GM23338 (cell line): ENCODE data around the gene DPEP3. TPM values are rescaled to one million over a fixed set of nuclear protein-coding genes. Genes with fewer than 3 reads are reported as not detected.

Experiments used
- ATAC-seq: fragments of 200-7000 bp; cut with Tn5 transposase; 3 replicates; pipeline ENCODE4 v1.9.1; 2020
- DNase-seq: peaks from one replicate; pipeline ENCODE4 v3.0.0-alpha.2; 2015; ENCODE audit warnings: low spot score
- H2AFZ ChIP-seq: fragments of 200-600 bp; sonication (generic); 2 replicates; pipeline ENCODE4 v1.8.0; 2016; ENCODE audit warnings: antibody characterized with exemption, mild to moderate bottlenecking, moderate library complexity
- H3F3A ChIP-seq: fragments of 200-600 bp; sonication (generic); replicated peaks from 2 replicates; pipeline ENCODE4 v1.8.0; 2017; ENCODE audit warnings: antibody characterized with exemption, mixed run types, low read depth
- H3K27ac ChIP-seq: fragments of 200-600 bp; sonication (generic); 2 replicates; pipeline ENCODE4 v1.6.1; 2016; ENCODE audit warnings: low read depth
- H3K27me3 ChIP-seq: fragments of 200-600 bp; sonication (generic); 2 replicates; pipeline ENCODE4 v1.8.0; 2016; ENCODE audit warnings: mild to moderate bottlenecking, mixed run types, moderate library complexity; ENCODE audit not compliant: insufficient read depth
- H3K36me3 ChIP-seq: fragments of 200-600 bp; sonication (generic); 2 replicates; pipeline ENCODE4 v1.8.0; 2016; ENCODE audit warnings: mild to moderate bottlenecking; ENCODE audit not compliant: insufficient read depth
- H3K4me1 ChIP-seq: fragments of 200-600 bp; sonication (generic); 2 replicates; pipeline ENCODE4 v1.8.0; 2016; ENCODE audit warnings: mild to moderate bottlenecking, moderate library complexity; ENCODE audit not compliant: insufficient read depth
- H3K4me2 ChIP-seq: fragments of 200-600 bp; sonication (generic); 2 replicates; pipeline ENCODE4 v1.7.1; 2017; ENCODE audit warnings: mixed run types
- H3K4me3 ChIP-seq: fragments of 200-600 bp; sonication (generic); 2 replicates; pipeline ENCODE4 v1.6.1; 2016; ENCODE audit warnings: mixed run types
- H3K79me2 ChIP-seq: fragments of 200-600 bp; sonication (generic); replicated peaks from 2 replicates; pipeline ENCODE4 v1.8.0; 2017; ENCODE audit warnings: mild to moderate bottlenecking; ENCODE audit not compliant: insufficient read depth
- H3K9me2 ChIP-seq: fragments of 200-600 bp; sonication (generic); 2 replicates; pipeline ENCODE4 v1.8.0; 2017; ENCODE audit not compliant: insufficient read depth
- H4K20me1 ChIP-seq: fragments of 200-600 bp; sonication (generic); replicated peaks from 2 replicates; pipeline ENCODE4 v1.8.0; 2017; ENCODE audit warnings: mild to moderate bottlenecking; ENCODE audit not compliant: insufficient read depth
- H3K27ac Mint-ChIP-seq: 2 replicates; pipeline ENCODE4 v1.8.0; 2020; ENCODE audit warnings: inconsistent platforms, mild to moderate bottlenecking, moderate library complexity, mixed read lengths
- H3K27me3 Mint-ChIP-seq: 3 replicates; pipeline ENCODE4 v1.8.0; 2022; ENCODE audit warnings: low read depth, mild to moderate bottlenecking, moderate library complexity, mixed read lengths, inconsistent platforms; ENCODE audit not compliant: insufficient read depth, poor library complexity
- H3K36me3 Mint-ChIP-seq: 3 replicates; pipeline ENCODE4 v1.8.0; 2021; ENCODE audit warnings: low read depth, mild to moderate bottlenecking, inconsistent platforms, moderate library complexity, mixed read lengths
- H3K4me1 Mint-ChIP-seq: 3 replicates; pipeline ENCODE4 v1.8.0; 2020; ENCODE audit warnings: mild to moderate bottlenecking, inconsistent platforms, mixed read lengths
- H3K4me3 Mint-ChIP-seq: 3 replicates; pipeline ENCODE4 v1.8.0; 2021; ENCODE audit warnings: moderate library complexity, mild to moderate bottlenecking, inconsistent platforms, mixed read lengths
- H3K9me3 Mint-ChIP-seq: 3 replicates; pipeline ENCODE4 v1.8.0; 2020; ENCODE audit warnings: moderate library complexity, mild to moderate bottlenecking, inconsistent platforms, mixed read lengths
- CREB1 ChIP-seq: fragments of 250-450 bp; sonication (Bioruptor Pico); IDR thresholded peaks from 2 replicates; pipeline ENCODE4 v1.5.0; 2020; ENCODE audit warnings: low read depth, mild to moderate bottlenecking, moderate library complexity
- EZH2 ChIP-seq: fragments of 200-600 bp; sonication (generic); IDR thresholded peaks from one replicate; pipeline ENCODE4 v1.8.0; 2017; ENCODE audit warnings: antibody characterized with exemption, mild to moderate bottlenecking, low read depth; ENCODE audit not compliant: unreplicated experiment
- EZH2phosphoT487 ChIP-seq: fragments of 200-600 bp; sonication (generic); IDR thresholded peaks from one replicate; pipeline ENCODE4 v1.8.1; 2018; ENCODE audit warnings: antibody characterized with exemption; ENCODE audit not compliant: unreplicated experiment
- JUNB ChIP-seq: IDR thresholded peaks from one replicate; pipeline ENCODE4 v1.6.1; 2016; ENCODE audit warnings: antibody characterized with exemption; ENCODE audit not compliant: unreplicated experiment
- NANOG ChIP-seq: IDR thresholded peaks from 2 replicates; pipeline ENCODE4 v1.6.1; 2016; ENCODE audit warnings: antibody characterized with exemption, borderline replicate concordance
- POLR2AphosphoS5 ChIP-seq: IDR thresholded peaks from 2 replicates; pipeline ENCODE4 v1.6.1; 2016; ENCODE audit warnings: antibody characterized with exemption, low read depth
- STAT1 ChIP-seq: IDR thresholded peaks from one replicate; pipeline ENCODE4 v1.6.1; 2016; ENCODE audit warnings: antibody characterized with exemption; ENCODE audit not compliant: unreplicated experiment
- ZNF114 ChIP-seq: fragments of 250-450 bp; sonication (Bioruptor Pico); IDR thresholded peaks from 2 replicates; pipeline ENCODE4 v1.5.0; 2020; ENCODE audit warnings: mild to moderate bottlenecking, moderate library complexity
- ZNF331 ChIP-seq: fragments of 250-450 bp; sonication (Bioruptor Pico); IDR thresholded peaks from 2 replicates; pipeline ENCODE4 v1.5.0; 2020; ENCODE audit warnings: low read depth, mild to moderate bottlenecking, moderate library complexity
- polyA plus RNA-seq: library from polyadenylated mRNA; unstranded; fragments of >200 nt; fragmentation: Nextera tagmentation; extraction: Ambion mirVana; gene quantifications from 2 replicates; pipeline ENCODE4 v1.2.1, GENCODE V29; 2016
- total RNA-seq: library from RNA; depleted of rRNA; stranded (reverse); fragments of >200 nt; shearing (Covaris generic); gene quantifications from 2 replicates; pipeline ENCODE4 v1.2.3, GENCODE V29; 2014
- TF ChIP-seq, protein P1 (sequence below), 2 experiments: fragments of 200-600 bp in 1 of 2; sonication (generic) in 1 of 2; conservative IDR thresholded peaks; 2 replicates each; pipeline versions ENCODE4 v1.5.1 to v1.6.1; 2016 to 2017; ENCODE audit warnings: antibody characterized with exemption in 2 of 2, low read depth in 2 of 2, mild to moderate bottlenecking in 2 of 2, moderate library complexity in 1 of 2
- TF ChIP-seq, protein P2 (sequence below): fragments of 250-450 bp; sonication (Bioruptor Pico); IDR thresholded peaks from 2 replicates; pipeline ENCODE4 v1.5.0; 2020; ENCODE audit warnings: mild to moderate bottlenecking, moderate library complexity
- TF ChIP-seq, protein P3 (sequence below): IDR thresholded peaks from 2 replicates; pipeline ENCODE4 v1.6.1; 2016; ENCODE audit warnings: antibody characterized with exemption
- TF ChIP-seq, protein P4 (sequence below): IDR thresholded peaks from one replicate; pipeline ENCODE4 v1.6.1; 2018; ENCODE audit warnings: antibody characterized with exemption; ENCODE audit not compliant: unreplicated experiment

DPEP3 gene
- total and polyA plus RNA-seq, 2 experiments from 2014 or later, result 8.8 to 18.4 TPM

DNA sequence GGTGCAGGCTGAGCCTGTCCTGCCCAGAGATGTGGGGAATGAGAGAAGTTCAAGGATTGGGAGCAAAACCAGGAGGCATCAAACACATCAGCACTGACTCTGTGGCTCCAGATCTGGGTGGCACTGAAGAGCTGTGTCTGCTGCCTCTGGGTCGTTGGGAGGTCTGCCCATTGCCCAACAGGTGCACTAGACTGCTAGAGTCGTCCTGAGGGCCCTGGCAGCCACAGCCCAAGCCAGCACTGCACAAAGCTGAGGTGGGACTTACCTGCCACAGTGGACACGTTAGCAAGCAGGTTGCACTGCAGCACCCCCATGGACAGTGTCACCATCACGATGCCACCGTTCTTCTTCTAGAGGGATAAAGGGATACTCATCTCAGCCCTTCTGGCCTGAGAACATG, 3.3 kb downstream of the DPEP3 start:
- Histone ChIP-seq H3K4me1 (no peaks in the 10 kb centered on the region), H3K79me2 (no peaks in the 10 kb centered on the region), H3K36me3 (no peaks in the 10 kb centered on the region), H3K4me2 (no peak overlapping the region), H2AFZ (no peak overlapping the region), H3K9me2 (no peaks in the 10 kb centered on the region), H3K4me3 (no peak overlapping the region), H3F3A (no peaks in the 10 kb centered on the region), H3K27me3 (no peaks in the 10 kb centered on the region), H4K20me1 (no peaks in the 10 kb centered on the region), H3K27ac (no peak overlapping the region)
- peaks cover 9% of the 10 kb centered on the region for H3K27me3 Mint-ChIP-seq
- DNase-seq (no peak), ATAC-seq (no peak)
- no peaks in the 10 kb centered on the region for H3K9me3 Mint-ChIP-seq
- no peaks in the 10 kb centered on the region for H3K36me3 Mint-ChIP-seq
- no peaks in the 10 kb centered on the region; the same call in 2 of the 3 replicates for H3K4me1 Mint-ChIP-seq
- H3K27ac Mint-ChIP-seq, result no peak overlapping the region
- no peak overlapping the region for H3K4me3 Mint-ChIP-seq
- TF ChIP-seq STAT1 (no peak), NANOG (no peak), ZNF331 (no peak), EZH2 (no peak), ZNF114 (CRISPR knock-in tag) (no peak), CREB1 (CRISPR knock-in tag) (no peak), EZH2phosphoT487 (no peak), JUNB (no peak), POLR2AphosphoS5 (no peak)
- TF ChIP-seq, protein P1, sequence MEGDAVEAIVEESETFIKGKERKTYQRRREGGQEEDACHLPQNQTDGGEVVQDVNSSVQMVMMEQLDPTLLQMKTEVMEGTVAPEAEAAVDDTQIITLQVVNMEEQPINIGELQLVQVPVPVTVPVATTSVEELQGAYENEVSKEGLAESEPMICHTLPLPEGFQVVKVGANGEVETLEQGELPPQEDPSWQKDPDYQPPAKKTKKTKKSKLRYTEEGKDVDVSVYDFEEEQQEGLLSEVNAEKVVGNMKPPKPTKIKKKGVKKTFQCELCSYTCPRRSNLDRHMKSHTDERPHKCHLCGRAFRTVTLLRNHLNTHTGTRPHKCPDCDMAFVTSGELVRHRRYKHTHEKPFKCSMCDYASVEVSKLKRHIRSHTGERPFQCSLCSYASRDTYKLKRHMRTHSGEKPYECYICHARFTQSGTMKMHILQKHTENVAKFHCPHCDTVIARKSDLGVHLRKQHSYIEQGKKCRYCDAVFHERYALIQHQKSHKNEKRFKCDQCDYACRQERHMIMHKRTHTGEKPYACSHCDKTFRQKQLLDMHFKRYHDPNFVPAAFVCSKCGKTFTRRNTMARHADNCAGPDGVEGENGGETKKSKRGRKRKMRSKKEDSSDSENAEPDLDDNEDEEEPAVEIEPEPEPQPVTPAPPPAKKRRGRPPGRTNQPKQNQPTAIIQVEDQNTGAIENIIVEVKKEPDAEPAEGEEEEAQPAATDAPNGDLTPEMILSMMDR (conservative IDR thresholded peaks at IDR 0.05; ENCODE audit: low read depth in 2 of 2), result no peak
- TF ChIP-seq, protein P2, sequence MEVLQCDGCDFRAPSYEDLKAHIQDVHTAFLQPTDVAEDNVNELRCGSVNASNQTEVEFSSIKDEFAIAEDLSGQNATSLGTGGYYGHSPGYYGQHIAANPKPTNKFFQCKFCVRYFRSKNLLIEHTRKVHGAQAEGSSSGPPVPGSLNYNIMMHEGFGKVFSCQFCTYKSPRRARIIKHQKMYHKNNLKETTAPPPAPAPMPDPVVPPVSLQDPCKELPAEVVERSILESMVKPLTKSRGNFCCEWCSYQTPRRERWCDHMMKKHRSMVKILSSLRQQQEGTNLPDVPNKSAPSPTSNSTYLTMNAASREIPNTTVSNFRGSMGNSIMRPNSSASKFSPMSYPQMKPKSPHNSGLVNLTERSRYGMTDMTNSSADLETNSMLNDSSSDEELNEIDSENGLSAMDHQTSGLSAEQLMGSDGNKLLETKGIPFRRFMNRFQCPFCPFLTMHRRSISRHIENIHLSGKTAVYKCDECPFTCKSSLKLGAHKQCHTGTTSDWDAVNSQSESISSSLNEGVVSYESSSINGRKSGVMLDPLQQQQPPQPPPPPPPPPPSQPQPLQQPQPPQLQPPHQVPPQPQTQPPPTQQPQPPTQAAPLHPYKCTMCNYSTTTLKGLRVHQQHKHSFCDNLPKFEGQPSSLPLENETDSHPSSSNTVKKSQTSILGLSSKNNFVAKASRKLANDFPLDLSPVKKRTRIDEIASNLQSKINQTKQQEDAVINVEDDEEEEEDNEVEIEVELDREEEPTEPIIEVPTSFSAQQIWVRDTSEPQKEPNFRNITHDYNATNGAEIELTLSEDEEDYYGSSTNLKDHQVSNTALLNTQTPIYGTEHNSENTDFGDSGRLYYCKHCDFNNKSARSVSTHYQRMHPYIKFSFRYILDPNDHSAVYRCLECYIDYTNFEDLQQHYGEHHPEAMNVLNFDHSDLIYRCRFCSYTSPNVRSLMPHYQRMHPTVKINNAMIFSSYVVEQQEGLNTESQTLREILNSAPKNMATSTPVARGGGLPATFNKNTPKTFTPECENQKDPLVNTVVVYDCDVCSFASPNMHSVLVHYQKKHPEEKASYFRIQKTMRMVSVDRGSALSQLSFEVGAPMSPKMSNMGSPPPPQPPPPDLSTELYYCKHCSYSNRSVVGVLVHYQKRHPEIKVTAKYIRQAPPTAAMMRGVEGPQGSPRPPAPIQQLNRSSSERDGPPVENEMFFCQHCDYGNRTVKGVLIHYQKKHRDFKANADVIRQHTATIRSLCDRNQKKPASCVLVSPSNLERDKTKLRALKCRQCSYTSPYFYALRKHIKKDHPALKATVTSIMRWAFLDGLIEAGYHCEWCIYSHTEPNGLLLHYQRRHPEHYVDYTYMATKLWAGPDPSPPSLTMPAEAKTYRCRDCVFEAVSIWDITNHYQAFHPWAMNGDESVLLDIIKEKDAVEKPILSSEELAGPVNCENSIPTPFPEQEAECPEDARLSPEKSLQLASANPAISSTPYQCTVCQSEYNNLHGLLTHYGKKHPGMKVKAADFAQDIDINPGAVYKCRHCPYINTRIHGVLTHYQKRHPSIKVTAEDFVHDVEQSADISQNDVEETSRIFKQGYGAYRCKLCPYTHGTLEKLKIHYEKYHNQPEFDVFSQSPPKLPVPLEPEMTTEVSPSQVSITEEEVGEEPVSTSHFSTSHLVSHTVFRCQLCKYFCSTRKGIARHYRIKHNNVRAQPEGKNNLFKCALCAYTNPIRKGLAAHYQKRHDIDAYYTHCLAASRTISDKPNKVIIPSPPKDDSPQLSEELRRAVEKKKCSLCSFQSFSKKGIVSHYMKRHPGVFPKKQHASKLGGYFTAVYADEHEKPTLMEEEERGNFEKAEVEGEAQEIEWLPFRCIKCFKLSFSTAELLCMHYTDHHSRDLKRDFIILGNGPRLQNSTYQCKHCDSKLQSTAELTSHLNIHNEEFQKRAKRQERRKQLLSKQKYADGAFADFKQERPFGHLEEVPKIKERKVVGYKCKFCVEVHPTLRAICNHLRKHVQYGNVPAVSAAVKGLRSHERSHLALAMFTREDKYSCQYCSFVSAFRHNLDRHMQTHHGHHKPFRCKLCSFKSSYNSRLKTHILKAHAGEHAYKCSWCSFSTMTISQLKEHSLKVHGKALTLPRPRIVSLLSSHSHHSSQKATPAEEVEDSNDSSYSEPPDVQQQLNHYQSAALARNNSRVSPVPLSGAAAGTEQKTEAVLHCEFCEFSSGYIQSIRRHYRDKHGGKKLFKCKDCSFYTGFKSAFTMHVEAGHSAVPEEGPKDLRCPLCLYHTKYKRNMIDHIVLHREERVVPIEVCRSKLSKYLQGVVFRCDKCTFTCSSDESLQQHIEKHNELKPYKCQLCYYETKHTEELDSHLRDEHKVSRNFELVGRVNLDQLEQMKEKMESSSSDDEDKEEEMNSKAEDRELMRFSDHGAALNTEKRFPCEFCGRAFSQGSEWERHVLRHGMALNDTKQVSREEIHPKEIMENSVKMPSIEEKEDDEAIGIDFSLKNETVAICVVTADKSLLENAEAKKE (CRISPR knock-in tag), result no peak
- TF ChIP-seq, protein P3, sequence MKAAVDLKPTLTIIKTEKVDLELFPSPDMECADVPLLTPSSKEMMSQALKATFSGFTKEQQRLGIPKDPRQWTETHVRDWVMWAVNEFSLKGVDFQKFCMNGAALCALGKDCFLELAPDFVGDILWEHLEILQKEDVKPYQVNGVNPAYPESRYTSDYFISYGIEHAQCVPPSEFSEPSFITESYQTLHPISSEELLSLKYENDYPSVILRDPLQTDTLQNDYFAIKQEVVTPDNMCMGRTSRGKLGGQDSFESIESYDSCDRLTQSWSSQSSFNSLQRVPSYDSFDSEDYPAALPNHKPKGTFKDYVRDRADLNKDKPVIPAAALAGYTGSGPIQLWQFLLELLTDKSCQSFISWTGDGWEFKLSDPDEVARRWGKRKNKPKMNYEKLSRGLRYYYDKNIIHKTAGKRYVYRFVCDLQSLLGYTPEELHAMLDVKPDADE, result no peak
- TF ChIP-seq, protein P4, sequence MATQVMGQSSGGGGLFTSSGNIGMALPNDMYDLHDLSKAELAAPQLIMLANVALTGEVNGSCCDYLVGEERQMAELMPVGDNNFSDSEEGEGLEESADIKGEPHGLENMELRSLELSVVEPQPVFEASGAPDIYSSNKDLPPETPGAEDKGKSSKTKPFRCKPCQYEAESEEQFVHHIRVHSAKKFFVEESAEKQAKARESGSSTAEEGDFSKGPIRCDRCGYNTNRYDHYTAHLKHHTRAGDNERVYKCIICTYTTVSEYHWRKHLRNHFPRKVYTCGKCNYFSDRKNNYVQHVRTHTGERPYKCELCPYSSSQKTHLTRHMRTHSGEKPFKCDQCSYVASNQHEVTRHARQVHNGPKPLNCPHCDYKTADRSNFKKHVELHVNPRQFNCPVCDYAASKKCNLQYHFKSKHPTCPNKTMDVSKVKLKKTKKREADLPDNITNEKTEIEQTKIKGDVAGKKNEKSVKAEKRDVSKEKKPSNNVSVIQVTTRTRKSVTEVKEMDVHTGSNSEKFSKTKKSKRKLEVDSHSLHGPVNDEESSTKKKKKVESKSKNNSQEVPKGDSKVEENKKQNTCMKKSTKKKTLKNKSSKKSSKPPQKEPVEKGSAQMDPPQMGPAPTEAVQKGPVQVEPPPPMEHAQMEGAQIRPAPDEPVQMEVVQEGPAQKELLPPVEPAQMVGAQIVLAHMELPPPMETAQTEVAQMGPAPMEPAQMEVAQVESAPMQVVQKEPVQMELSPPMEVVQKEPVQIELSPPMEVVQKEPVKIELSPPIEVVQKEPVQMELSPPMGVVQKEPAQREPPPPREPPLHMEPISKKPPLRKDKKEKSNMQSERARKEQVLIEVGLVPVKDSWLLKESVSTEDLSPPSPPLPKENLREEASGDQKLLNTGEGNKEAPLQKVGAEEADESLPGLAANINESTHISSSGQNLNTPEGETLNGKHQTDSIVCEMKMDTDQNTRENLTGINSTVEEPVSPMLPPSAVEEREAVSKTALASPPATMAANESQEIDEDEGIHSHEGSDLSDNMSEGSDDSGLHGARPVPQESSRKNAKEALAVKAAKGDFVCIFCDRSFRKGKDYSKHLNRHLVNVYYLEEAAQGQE, result no peak
